ENCODE data around the gene RPS3. TPM values are rescaled to one million over a fixed set of nuclear protein-coding genes. Genes with fewer than 3 reads are reported as not detected.

RPS3 gene
- total and polyA plus RNA-seq, 2 of the 13 experiments (the other 11 are each of a cell fraction or from before 2014, with no cell fraction given): 2,143 to 3,616 TPM

GRCh38 chr11:75422248-75423231 is 23.2 kb downstream of the RPS3 start (continued):
- TF ChIP-seq DNMT3B (CRISPR knock-in tag; conservative IDR thresholded peaks at IDR 0.05): no peak
- no peak for TF ChIP-seq ZNF780A (CRISPR knock-in tag; IDR thresholded peaks at IDR 0.05)
- TF ChIP-seq ZNF790 (CRISPR knock-in tag; IDR thresholded peaks at IDR 0.05; ENCODE audit: borderline replicate concordance): no peak
- no peak for TF ChIP-seq SNAPC4 (CRISPR knock-in tag; IDR thresholded peaks at IDR 0.05)
- TF ChIP-seq, protein P1, sequence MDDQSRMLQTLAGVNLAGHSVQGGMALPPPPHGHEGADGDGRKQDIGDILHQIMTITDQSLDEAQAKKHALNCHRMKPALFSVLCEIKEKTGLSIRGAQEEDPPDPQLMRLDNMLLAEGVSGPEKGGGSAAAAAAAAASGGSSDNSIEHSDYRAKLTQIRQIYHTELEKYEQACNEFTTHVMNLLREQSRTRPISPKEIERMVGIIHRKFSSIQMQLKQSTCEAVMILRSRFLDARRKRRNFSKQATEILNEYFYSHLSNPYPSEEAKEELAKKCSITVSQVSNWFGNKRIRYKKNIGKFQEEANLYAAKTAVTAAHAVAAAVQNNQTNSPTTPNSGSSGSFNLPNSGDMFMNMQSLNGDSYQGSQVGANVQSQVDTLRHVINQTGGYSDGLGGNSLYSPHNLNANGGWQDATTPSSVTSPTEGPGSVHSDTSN (CRISPR knock-in tag; IDR thresholded peaks at IDR 0.05; ENCODE audit: borderline replicate concordance): no peak
- no peak for TF ChIP-seq TMF1 (CRISPR knock-in tag; IDR thresholded peaks at IDR 0.05; ENCODE audit: low read depth)
- no peak for TF ChIP-seq TGIF2 (CRISPR knock-in tag; IDR thresholded peaks at IDR 0.05)
- TF ChIP-seq, protein P2, sequence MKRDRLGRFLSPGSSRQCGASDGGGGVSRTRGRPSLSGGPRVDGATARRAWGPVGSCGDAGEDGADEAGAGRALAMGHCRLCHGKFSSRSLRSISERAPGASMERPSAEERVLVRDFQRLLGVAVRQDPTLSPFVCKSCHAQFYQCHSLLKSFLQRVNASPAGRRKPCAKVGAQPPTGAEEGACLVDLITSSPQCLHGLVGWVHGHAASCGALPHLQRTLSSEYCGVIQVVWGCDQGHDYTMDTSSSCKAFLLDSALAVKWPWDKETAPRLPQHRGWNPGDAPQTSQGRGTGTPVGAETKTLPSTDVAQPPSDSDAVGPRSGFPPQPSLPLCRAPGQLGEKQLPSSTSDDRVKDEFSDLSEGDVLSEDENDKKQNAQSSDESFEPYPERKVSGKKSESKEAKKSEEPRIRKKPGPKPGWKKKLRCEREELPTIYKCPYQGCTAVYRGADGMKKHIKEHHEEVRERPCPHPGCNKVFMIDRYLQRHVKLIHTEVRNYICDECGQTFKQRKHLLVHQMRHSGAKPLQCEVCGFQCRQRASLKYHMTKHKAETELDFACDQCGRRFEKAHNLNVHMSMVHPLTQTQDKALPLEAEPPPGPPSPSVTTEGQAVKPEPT (CRISPR knock-in tag; IDR thresholded peaks at IDR 0.05; ENCODE audit: low read depth): no peak
- peak; percentile 45 to 59; a peak in 2 of 4 replicates for TF ChIP-seq NR2F1 (CRISPR knock-in tag; IDR thresholded peaks at IDR 0.05)
- TF ChIP-seq, protein P3, sequence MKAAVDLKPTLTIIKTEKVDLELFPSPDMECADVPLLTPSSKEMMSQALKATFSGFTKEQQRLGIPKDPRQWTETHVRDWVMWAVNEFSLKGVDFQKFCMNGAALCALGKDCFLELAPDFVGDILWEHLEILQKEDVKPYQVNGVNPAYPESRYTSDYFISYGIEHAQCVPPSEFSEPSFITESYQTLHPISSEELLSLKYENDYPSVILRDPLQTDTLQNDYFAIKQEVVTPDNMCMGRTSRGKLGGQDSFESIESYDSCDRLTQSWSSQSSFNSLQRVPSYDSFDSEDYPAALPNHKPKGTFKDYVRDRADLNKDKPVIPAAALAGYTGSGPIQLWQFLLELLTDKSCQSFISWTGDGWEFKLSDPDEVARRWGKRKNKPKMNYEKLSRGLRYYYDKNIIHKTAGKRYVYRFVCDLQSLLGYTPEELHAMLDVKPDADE (CRISPR knock-in tag; IDR thresholded peaks at IDR 0.05): no peak
- TF ChIP-seq ZNF382 (CRISPR knock-in tag; IDR thresholded peaks at IDR 0.05; ENCODE audit: borderline replicate concordance): no peak
- TF ChIP-seq SNAPC2 (CRISPR knock-in tag; IDR thresholded peaks at IDR 0.05): no peak
- TF ChIP-seq ZNF3 (CRISPR knock-in tag; IDR thresholded peaks at IDR 0.05): no peak
- peak; percentile 62 for TF ChIP-seq RXRA (CRISPR knock-in tag; IDR thresholded peaks at IDR 0.05)
- no peak for TF ChIP-seq TFDP1 (CRISPR knock-in tag; IDR thresholded peaks at IDR 0.05; ENCODE audit: borderline replicate concordance)
- no peak for TF ChIP-seq RAD51 (IDR thresholded peaks at IDR 0.05; ENCODE audit: borderline replicate concordance)
- no peak for TF ChIP-seq NR1H2 (CRISPR knock-in tag; IDR thresholded peaks at IDR 0.05; ENCODE audit: borderline replicate concordance, low read depth)
- no peak for TF ChIP-seq MBD4 (IDR thresholded peaks at IDR 0.05; ENCODE audit: borderline replicate concordance, low read length)
- no peak for TF ChIP-seq TCF7 (IDR thresholded peaks at IDR 0.05; ENCODE audit: low read depth)

All from HepG2 (cell line).